Smooth muscle cell of the pulmonary artery (primary cell): ENCODE measurements around the gene NABP1. TPM values are rescaled to one million over a fixed set of nuclear protein-coding genes. Genes with fewer than 3 reads are reported as not detected.

Source experiments
- total RNA-seq: library from RNA; depleted of rRNA; stranded (reverse); fragments of >200 nt; gene quantifications from 2 replicates; pipeline ENCODE4 v1.2.3, GENCODE V29; 2014

NABP1 gene, protein sequence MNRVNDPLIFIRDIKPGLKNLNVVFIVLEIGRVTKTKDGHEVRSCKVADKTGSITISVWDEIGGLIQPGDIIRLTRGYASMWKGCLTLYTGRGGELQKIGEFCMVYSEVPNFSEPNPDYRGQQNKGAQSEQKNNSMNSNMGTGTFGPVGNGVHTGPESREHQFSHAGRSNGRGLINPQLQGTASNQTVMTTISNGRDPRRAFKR
- total RNA-seq, result 67.6 and 72.7 TPM in 2 replicates

DNA sequence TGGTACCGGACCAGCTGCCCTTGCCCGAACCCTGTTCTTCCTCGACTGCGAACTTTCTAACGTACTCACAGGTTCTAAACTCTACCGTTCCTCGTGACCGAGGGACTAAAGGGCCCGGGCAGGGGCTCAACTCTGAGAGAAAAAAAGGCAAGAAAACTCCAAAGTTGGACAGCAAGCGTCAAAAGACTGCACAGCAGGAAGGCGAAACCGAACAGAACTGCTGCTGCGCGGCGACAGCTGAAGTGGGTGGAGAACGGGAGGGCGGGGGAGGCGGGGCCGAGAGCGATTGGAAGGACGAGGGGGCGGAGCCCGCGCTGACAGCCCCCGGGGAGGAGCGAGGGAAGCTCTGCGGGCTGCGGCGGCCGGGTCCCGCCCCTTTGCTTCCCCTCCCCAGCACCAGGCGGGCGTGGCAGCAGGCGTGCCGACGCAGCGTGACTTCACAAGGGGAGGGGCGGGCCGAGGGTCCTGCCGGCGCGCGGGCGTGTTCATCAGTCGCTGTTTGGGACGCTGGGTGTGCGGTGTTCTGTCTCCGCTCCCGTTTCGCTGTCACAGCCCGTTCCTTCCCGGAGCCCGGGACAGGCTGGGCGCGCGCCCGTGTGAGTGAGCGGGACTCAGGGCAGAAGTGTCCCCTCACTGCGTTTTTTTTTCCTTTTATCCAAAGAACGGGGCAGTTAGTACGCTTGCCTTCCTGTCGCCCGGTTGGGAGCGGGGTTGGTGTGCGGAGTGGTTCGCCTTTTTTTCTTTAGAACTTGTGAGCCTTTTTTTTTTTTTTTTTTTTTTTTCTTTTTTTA, at the start of gene NABP1:
NABP1 (plus strand) TSS at position 491 of the 791 bp plus-strand sequence. CDS start 479 bp downstream, outside the sequence.

Other genes with a start within 250 kb of the NABP1 start
- gene CAVIN2, start 169.0 kb downstream of the NABP1 start, total RNA-seq, result 10.9 and 26.8 TPM in 2 replicates